GM10847 (cell line): ENCODE measurements around the gene INF2.

Source experiments
- POLR2A ChIP-seq: IDR thresholded peaks from 2 replicates; pipeline ENCODE4 v1.6.1; 2011; ENCODE audit not compliant: insufficient read length; ENCODE audit errors: extremely low read depth

Gene INF2

GRCh38 chr14:104704252-104704651, 14.8 kb downstream of the INF2 start:
- no peak for TF ChIP-seq POLR2A

- no peak for TF ChIP-seq POLR2A
Observed at GRCh38 chr14:104705340-104706047, 16.1 kb downstream of the INF2 start.

GRCh38 chr14:104706733-104707607, 17.6 kb downstream of the INF2 start:
- TF ChIP-seq POLR2A = no peak

- no peak for TF ChIP-seq POLR2A
Observed at GRCh38 chr14:104707608-104708595, 18.5 kb downstream of the INF2 start.

- TF ChIP-seq POLR2A = no peak
Observed at GRCh38 chr14:104708606-104709268, 19.3 kb downstream of the INF2 start.

- TF ChIP-seq POLR2A = no peak
Observed at GRCh38 chr14:104709387-104710039, 20.1 kb downstream of the INF2 start.

GRCh38 chr14:104710071-104710735, 20.8 kb downstream of the INF2 start:
- no peak for TF ChIP-seq POLR2A

- no peak for TF ChIP-seq POLR2A
Observed at GRCh38 chr14:104712881-104713734, 23.7 kb downstream of the INF2 start.

GRCh38 chr14:104714066-104714465, 24.6 kb downstream of the INF2 start:
- TF ChIP-seq POLR2A = no peak

GRCh38 chr14:104714681-104715080, 25.3 kb downstream of the INF2 start:
- TF ChIP-seq POLR2A = no peak

- no peak for TF ChIP-seq POLR2A
Observed at GRCh38 chr14:104715416-104715815, 26.0 kb downstream of the INF2 start.

- TF ChIP-seq POLR2A = no peak
Observed at GRCh38 chr14:104715871-104716270, 26.5 kb downstream of the INF2 start.

- TF ChIP-seq POLR2A = no peak
Observed at GRCh38 chr14:104717137-104717536, 27.7 kb downstream of the INF2 start.
